ENCODE results near the gene CACNA1D.

The CACNA1D gene

DNA sequence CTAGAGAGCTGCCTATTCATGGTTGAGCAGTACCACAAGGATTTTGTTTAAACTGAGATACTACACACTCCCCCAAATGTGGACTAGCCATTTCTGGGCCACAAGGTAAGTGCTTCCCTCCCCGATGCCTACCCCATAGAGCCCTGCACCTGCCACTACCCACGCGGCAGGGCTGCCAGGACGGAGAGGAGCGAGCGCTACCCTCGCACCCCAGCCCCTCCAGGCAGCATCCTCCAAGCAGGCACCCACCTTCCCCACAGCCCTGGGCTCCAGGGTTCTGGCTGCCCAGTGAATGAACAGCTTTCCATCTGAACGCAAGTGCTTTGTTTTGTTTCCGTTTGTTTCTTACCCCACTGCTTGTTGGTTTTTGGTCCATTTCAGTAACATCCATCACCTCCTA lies 292.6 kb downstream of the CACNA1D start:
- DNase-seq (ENCODE audit: low spot score) = no peak

DNA sequence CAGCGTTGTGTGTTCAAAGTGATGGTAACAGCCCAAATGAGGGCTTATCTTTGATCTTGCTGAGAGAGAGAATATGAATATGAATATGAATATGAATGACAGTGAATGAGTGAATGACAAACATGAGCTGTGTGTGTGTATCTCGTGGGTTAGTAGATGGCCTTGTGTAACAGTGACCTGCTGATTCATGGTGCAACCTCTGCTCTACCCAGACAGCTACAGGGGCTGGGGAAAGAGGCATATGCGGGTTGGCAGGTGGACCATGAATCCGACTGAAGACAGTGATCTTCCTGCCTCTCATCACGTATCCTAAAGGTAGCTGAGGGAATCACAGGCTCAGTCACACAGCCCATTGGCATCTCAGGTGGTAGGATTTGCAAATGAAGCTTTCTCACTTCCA lies 293.6 kb downstream of the CACNA1D start:
- DNase-seq (ENCODE audit: low spot score) = no peak

DNA sequence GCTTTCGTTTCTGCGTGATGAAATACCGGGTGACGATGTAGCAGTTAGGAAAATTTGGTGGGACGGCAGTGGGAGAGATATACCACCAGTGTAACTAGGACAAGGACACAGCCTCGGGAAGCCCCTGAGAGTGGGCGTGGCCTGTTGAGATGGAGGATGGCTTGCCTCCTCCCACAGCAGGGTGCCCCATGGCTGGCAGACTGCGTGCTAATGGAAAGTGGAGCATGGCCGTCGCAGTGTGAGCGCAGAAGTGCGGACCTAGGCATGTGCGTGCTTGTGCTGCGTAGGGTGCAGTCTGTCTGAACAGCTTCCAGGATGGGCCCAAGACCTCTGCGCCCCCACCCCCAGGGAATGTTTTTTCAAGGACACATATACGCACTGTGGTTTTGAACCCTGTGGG lies 295.0 kb downstream of the CACNA1D start:
- no peak for DNase-seq (ENCODE audit: low spot score)

DNA sequence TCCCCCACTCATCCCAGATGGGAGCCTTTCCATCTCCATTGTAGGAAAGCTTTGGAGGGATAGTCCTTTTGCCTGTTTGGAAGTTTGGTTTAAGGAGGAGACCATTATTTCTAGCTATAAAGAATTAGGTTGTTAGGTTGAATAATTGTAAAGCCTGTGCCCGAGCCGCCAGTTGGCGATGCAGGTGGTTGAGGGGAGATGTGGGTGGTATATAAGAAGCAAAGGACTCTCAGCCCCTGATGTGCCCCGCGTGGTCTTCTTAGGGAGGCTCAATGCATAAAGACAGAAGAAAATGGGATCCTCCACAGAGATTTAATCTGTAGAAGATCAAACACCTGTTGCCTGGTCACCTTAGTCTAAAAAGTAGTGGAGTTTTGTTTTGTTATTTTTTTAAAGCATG lies 296.1 kb downstream of the CACNA1D start:
- no peak for DNase-seq (ENCODE audit: low spot score)

DNA sequence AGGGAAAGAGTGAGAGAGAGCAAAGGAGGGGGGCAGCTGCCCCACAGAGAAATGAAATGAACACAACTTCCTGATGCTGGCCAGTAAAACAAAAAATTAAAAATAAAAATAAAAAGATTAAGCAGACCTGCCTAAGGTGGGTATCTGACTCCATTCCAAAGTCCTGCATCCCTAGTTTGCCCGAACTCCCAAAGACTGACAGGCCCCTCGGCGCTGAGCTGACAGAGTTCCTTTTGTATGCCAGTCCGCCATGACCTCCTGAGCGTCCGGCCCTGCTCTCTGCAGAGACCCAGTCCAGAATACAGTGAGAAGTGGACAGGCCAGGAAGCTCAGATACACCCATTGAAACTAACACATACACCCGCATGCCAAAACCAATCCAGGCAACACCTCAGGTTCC lies 296.9 kb downstream of the CACNA1D start:
- no peak for DNase-seq (ENCODE audit: low spot score)

DNA sequence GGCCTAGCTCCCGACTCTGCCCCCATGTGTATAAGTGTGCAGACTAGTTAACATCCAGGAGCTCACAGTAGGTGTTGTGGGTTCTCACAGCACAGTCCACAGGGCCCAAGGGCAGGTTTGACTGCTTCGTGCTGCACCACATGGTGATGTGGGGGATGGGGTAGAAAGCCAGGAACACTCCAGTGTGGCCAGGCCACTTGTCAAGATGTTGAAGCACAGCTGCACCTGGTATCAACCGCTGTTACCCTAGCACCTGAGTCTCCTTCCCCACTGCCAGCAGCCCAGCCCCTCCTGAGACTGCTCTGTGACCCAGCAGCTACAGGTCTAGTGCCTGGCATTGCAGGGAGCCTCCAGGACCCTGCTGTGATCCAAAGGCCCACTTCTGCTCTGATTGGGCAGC lies 298.5 kb downstream of the CACNA1D start:
- DNase-seq (ENCODE audit: low spot score) = no peak

DNA sequence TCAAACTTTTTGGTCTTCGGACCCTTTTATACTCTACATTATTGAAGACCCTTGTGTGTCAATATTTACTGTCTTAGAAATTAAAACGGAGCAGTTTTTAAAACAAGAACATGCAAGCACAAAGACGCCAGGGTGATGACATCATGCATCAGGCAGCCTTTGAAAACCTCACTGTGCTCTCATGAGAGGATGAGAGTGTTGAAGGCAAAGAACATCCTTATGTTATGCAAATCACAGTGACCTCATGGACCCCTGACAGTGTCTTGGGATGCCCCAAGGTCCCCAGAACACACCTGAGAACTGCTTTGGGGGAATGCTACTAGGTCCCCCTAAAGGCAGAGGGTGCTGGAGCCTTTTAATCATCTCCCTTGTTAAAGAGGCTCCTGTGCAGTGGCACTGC lies 300.2 kb downstream of the CACNA1D start:
- no peak for DNase-seq (ENCODE audit: low spot score)

DNA sequence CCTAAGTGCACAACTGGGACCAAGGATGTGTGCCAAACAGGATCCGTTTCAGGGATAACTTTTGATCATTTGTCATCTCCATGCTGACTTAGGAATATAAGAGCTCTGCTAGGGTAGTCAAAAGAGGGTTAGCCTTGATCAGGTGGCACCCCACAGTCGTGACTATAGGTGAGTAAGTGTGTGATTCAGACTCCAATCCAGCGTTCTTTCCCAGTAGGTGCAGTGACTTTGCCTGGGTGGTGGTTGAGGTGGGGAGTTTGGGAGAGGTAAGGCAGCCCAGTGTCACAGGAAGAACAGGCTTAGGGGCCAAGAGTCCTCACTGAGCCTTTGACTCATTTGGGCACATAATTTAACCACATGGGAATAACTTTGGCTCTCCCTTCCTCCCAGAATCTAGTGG lies 300.8 kb downstream of the CACNA1D start:
- DNase-seq (ENCODE audit: low spot score) = no peak

DNA sequence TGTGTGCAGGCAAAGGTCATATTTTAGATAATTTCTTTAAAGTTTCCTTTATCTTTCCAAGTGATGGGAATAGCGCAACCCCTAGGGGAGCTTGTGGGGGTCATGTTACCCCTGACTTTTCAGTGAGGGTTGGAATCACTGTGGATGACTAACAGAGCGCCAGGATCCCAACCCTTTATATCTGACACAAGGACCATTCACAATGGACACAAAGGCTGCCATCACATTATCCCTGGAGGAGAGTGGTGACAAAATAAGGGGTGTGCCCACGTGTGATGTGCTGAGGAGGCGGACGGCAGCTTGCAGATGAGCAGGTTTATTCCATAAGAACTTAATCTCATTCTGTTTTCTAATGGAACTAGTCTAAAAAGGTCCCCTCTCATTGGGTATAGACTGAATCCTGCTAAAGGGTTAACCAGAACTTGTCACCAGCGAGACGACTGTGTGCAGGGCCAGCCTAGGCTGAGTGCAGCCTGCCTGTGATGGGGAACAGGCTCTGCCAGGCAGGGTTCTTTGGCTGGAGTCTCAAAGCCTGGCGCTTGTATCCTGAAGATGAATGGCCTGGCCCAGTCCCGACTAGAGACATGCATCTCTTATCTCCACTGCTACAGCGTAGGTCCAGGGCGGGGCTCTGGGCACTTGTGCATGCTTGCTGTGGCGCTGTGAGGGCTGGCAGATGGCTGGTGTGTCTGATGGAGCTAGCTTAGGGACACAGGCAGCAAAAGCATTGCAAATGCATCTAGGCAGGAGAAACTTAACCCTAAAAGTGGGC lies 301.6 kb downstream of the CACNA1D start:
- DNase-seq (ENCODE audit: low spot score) = no peak

DNA sequence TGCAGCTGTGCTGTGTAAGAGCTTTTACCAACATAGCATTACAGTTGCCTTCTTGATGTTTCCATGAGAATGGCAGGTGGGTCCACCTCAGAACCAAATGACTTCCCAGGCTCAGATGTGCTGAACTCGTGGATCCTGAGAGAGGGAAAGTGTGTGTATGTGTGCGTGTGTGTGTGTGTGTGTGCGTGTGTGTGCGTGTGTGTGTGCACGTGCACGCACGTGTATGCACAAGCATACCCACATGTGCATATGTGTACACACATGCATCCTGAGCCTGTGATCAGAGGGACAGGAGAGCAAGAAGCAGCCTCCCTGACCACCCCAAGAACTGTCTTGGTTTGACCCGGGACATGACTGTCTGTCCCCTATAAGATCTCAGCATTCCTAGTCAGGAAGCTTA lies 303.7 kb downstream of the CACNA1D start:
- DNase-seq (ENCODE audit: low spot score) = no peak

DNA sequence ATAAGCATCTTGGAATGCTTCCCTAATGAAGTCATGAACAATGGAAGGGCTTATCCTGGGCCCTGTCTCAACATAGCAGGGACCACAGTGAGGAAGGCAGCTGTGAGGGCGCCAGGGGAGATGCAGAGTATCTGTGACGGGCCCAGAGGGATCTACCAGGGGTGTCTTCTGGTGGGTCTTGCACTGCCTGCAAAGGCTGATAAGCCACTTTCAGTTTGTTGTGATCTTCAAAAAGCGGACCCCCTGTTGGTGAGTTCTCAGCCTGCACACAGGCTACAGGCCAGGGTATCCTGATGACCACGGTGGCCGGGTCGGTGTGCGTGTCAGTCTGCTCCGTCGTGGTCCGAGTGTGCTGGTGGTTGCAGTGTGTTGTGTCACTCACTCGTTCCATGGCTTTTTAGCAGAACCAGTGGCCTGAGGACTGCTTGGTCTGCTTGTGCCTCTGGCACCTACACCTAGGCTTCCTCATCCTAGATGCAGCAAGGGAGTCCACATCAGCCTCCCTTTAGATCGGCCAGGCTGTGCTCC lies 305.0 kb downstream of the CACNA1D start:
- no peak for DNase-seq (ENCODE audit: low spot score)

DNA sequence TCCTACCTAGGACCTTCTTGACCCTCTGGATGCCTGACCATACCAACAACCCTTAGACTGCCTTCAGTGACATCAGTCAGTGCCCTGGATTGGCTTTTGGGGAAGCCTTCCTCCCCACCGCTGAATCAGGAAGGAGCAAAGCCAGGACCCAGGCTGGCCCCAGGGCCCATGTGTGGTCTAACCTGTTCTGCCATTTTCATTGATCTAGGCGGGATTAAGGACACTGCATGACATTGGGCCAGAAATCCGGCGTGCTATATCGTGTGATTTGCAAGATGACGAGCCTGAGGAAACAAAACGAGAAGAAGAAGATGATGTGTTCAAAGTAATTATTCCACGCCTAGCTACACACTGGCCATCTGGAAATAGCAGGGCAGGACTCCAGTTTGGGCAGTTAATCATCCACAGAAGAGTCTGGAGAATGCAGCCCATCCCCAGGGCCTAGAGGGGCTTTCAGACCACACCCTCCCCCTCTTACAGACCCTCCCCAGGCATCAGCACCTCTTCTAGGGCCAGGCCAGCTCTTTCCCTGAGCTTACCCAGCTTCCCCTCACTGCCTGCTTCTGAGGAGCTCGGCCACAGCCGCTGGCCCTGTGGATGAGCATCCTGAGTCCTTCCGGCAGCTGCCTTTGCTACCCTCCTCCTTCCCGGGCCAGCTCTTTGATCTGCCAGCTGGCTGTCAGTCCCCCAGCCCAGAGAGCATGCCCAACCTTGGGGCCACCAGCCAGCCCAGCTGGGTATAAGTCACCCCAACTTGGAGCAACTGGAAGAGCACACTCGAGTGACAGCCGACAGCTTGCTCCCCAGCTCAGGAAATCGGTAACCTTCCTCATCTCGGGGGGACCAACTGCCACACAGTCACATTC lies 305.9 kb downstream of the CACNA1D start:
- no peak for DNase-seq (ENCODE audit: low spot score)

DNA sequence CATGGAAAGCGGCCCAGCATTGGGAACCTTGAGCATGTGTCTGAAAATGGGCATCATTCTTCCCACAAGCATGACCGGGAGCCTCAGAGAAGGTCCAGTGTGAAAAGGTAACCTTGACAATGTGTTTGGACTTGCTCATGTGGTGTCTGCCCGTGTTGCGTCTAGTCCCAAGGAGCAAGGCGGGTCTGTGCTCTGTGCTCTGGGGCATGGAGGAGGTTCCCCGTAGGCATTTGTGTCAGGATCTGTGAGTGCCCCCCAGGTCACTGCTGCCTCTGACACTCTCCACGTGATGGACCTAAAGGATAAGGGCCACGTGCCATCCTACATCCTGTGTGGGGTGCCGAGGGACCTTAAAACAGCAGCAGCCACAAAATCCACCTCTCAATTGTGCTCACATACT lies 306.9 kb downstream of the CACNA1D start:
- DNase-seq (ENCODE audit: low spot score) = no peak

DNA sequence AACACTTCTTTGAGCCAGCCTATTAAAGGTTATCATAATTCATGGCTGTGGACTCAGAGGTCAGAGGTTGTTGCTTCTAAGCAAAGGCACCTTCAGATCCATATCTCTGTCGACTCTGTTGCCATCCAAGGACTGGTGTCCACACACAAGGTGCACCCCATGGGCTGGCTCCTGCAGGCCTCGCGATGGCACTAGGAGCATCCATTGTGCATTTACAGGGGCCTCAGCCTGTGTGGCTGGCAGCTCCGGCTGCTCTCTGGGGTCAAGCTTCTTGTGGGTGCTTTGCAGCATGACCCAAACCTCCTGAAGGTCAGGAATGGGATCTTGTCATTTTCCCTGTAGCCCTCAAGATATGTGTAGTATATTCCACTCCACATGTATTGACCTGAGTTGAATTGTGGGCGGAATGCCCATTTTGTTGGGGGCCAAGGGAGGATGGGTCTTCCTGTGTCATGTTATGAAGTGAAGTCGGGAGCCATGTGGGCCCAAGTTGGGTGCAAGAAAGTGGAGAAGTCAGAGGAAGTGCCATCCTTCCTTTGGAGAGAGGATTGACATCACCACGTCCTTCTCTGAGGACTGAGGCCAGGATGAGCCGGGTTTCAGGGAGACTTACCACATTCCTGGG lies 308.0 kb downstream of the CACNA1D start:
- DNase-seq (ENCODE audit: low spot score) = no peak

DNA sequence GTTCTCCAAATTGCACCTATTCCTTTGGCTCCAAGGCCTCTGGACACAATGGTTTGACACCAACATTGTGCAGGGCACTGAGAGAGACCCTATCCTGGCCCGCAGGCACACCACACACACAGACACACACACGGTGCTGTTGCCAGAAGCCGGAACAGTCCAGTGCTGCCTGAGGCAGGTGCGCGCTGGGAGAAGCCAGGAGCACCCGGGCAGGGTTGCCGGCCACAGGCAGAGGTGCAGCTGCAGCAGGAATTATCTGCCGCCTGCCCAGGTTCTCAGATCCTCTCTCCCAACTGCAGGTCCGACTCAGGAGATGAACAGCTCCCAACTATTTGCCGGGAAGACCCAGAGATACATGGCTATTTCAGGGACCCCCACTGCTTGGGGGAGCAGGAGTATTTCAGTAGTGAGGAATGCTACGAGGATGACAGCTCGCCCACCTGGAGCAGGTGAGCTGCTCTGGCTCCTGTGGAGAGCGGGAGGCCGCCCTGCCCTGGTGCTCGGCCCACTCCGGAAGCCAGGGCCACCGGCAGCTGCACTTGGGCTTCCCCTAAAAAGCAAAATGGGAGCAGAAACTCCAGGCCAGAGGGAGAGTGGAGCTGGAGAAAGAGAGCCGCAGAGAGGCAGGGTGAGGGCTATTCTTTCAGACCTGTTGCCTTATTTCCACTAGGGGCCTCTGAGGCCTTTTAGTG lies 308.9 kb downstream of the CACNA1D start:
- no peak for DNase-seq (ENCODE audit: low spot score)

DNA sequence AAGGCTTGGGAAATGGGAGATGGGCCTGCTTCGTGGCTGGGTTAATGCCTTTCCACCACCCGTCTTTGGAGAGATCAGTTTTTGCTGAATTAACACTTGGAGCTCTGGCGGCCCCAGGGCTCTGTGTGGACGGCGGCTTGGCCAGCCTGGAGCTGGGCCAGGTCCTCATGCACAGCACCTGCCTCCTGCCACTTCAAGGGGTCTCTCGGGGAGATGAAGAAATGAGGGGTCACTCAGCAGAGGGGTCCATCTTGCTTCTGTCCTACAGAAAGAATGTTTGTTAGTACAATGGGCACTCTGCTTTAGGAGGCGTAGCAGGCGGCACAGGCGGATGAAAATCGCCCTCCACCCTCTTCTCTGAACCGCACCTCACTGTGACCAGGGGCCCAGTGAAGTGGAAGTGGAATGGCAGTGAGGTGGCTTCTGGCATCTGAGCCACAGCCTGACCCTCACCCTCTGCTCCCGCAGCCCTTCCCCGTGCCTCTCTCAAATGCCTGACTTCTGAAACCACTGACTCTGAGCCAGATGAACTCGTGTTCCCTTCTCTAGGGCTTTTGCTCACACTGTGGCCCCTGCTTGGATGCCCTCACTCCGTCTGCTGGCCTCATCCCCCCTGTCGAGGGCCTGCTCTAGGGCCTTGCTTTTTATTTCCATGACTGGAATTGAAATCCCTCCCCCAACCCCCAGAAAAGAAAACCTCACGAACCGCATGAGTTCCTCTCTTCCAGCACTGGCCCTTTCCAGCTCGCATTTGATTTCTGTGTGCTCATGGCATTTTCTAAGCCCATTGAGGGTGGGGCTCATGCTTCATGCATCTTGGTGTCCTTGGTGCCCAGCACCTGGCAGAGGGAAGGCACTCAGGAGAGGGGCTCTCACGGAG lies 309.6 kb downstream of the CACNA1D start:
- no peak for DNase-seq (ENCODE audit: low spot score)

DNA sequence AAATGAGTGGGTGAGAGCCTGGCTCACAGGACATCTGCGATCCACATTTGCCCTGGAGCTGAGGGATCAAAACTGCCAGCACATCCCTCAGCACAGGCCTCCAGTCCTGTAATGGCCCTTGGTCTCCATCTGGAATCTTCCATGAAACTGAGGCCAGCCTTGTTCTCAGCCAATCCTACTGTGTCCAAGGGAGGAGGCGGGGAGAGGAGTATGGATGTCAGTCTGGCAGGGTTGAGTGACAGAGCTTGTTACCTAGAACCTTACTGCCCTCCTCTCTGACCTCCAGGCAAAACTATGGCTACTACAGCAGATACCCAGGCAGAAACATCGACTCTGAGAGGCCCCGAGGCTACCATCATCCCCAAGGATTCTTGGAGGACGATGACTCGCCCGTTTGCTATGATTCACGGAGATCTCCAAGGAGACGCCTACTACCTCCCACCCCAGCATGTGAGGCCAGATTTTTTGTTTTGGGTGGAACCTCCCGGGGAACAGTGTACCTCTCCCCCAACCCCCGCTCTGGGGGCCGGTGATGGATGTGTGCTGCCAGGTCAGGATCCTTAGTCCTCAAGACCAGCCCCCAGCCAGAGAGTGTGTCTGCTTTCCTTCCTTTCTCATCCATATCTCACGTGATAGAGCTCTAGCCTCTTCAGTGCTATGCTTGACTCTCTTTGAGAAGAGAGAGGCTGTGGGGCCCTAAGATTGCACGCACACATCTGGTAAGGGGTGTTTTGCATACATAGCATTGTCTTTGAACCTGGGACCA lies 310.5 kb downstream of the CACNA1D start:
- DNase-seq (ENCODE audit: low spot score) = no peak

DNA sequence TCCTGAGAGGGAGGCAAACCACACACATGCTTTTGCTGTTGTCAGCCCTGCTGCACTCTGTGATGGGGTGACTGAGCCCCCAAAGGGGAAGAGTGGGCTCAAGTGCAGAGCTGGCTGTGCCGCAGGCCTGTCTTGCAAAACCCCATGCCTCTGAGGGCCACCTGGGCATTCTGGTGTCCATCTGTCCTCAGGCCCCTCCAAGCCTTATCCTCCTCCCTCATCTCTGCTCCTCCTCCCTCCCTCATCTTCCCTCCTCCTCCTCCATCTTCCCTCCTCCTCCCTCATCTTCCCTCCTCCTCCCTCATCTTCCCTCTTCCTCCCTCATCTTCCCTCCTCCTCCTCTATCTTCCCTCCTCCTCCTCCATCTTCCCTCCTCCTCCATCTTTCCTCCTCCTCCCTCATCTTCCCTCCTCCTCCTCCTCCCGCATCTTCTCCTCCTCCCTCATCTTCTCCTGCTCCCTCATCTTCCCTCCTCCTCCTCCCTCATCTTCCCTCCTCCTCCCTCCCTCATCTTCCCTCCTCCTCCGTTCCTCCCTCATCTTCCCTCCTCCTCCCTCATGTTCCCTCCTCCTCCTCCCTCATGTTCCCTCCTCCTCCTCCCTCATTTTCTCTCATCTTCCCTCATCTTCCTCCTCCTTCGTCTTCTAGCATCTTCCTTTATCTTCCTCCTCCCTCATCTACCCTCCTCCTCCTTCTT lies 311.2 kb downstream of the CACNA1D start:
- no peak for DNase-seq (ENCODE audit: low spot score)

DNA sequence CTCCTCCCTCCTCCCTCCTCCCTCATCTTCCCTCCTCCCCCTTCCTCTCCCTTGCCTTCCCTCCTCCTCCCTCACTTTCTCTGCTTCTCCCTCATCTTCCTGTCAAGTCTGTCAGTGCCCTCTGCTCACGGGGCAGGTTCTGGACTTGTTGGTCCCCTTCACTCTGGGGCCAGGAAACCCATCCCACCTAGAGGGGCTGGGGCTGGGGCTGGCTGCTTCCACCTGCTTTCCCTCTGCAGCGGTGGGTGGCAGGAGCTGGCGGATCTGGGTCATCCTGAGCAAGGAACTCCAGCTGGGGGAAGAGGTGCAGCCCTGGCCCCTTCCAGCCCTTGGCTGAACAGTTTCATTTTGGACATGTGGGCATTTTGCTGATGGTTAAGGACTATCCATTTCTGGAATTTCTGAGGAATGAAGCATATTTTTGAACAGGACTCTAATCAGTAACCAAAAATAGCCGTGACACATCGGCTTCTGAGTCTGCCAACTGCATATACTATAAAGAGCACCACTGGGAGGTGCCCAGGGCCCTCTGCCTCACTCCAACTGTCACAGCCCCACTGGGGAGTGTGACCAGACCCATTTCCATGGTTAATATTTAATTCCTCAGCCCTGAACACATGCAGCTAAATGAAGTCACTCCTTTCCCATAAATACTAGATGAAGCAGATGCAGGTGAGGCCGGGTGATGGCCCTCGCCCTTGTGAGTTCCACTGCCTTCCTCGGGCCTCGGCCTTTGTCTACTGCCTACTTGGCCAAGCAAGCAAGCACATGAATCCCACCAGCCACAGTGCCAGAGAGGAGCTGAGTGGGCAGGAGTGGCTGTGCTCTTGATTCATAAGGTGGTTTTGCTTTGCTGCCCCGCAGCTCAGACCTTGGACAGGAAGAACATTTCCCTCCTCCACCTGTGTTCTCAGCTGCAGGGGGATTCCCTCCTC lies 312.0 kb downstream of the CACNA1D start:
- DNase-seq (ENCODE audit: low spot score) = no peak

All from hematopoietic multipotent progenitor cell treated with erythropoietin and hydrocortisone succinate and interleukin-3 and kit ligand, for 17 days (in vitro differentiated cells).